Measurements from ENCODE around the gene DYNLL2. TPM values are rescaled to one million over a fixed set of nuclear protein-coding genes. Genes with fewer than 3 reads are reported as not detected.
"Not testable (repeated sequence)": the region's sequence is repeated elsewhere in the genome, so short reads cannot be mapped to it uniquely, and the experiment has no call there.

DYNLL2 gene
- total and polyA plus RNA-seq, 8 donors = 5.8 to 40.6 (median 21.2) TPM

GRCh38 chr17:58119491-58119890 lies 36.3 kb downstream of the DYNLL2 start:
- H3K9me3 ChIP-seq = no peaks in the 10 kb centered on the region
- no peak for DNase-seq
- peaks cover 0 to 35% (median 3%) of the 10 kb centered on the region in 3 donors for H3K27me3 ChIP-seq
- intact Hi-C loops (cut with DNase I; ENCODE audit: low total_unique reads) = loop anchor here (10.0 kb wide), 3 partner anchors 105 to 525 kb away; partner anchors contain the start of gene MRPS23
- H3K36me3 ChIP-seq = no peaks in the 10 kb centered on the region
- TF ChIP-seq POLR2A (IDR thresholded peaks at IDR 0.05) (no peak), POLR2AphosphoS5 (IDR thresholded peaks at IDR 0.05) (no peak), EP300 (IDR thresholded peaks at IDR 0.05) (no peak), CTCF (IDR thresholded peaks at IDR 0.05) (no peak)
- 59 to 67% (median 64%) methylated on average over 3 of the region's 3 CpGs for whole genome bisulfite sequencing, 5 donors
- no peaks in the 10 kb centered on the region for H3K4me1 ChIP-seq
- no peak overlapping the region for H3K4me3 ChIP-seq
- H3K27ac ChIP-seq = no peak overlapping the region

- Histone ChIP-seq H3K36me3 (no peaks in the 10 kb centered on the region), H3K4me1 (no peaks in the 10 kb centered on the region), H3K27ac (no peak overlapping the region), H3K4me3 (no peak overlapping the region), H3K27me3 (peaks cover 0 to 36% (median 3%) of the 10 kb centered on the region in 3 donors), H3K9me3 (no peaks in the 10 kb centered on the region)
- intact Hi-C loops (cut with DNase I; ENCODE audit: low total_unique reads) = no loop called here
- DNase-seq = peak; percentile 42 to 89
- TF ChIP-seq EP300 (IDR thresholded peaks at IDR 0.05) (no peak), POLR2A (IDR thresholded peaks at IDR 0.05) (no peak), POLR2AphosphoS5 (IDR thresholded peaks at IDR 0.05) (no peak), CTCF (IDR thresholded peaks at IDR 0.05) (no peak)
- 21 to 25% (median 21%) methylated on average over 7 of the region's 7 CpGs for whole genome bisulfite sequencing, 5 donors
These were observed 37.1 kb downstream of the DYNLL2 start for GRCh38 chr17:58120195-58120822.

- peak in 1 of 2 donors; percentile 40 for DNase-seq
- TF ChIP-seq POLR2A (IDR thresholded peaks at IDR 0.05) (no peak), POLR2AphosphoS5 (IDR thresholded peaks at IDR 0.05) (no peak), EP300 (IDR thresholded peaks at IDR 0.05) (no peak), CTCF (IDR thresholded peaks at IDR 0.05) (no peak)
These were observed 38.7 kb downstream of the DYNLL2 start for GRCh38 chr17:58121925-58122324.

GRCh38 chr17:58127846-58128245 lies 44.6 kb downstream of the DYNLL2 start:
- TF ChIP-seq CTCF (IDR thresholded peaks at IDR 0.05) = no peak
- no peak for TF ChIP-seq POLR2AphosphoS5 (IDR thresholded peaks at IDR 0.05)
- no peak for TF ChIP-seq POLR2A (IDR thresholded peaks at IDR 0.05)
- no peak for TF ChIP-seq EP300 (IDR thresholded peaks at IDR 0.05)
- Histone ChIP-seq H3K36me3 (no peaks in the 10 kb centered on the region), H3K4me3 (no peak overlapping the region), H3K4me1 (no peaks in the 10 kb centered on the region), H3K27ac (no peak overlapping the region), H3K27me3 (peaks cover 0 to 28% (median 3%) of the 10 kb centered on the region in 3 donors), H3K9me3 (no peaks in the 10 kb centered on the region)
- WGBS, 5 donors = 46 to 52% (median 50%) methylated on average over 1 of the region's 1 CpG
- DNase-seq = no peak
- intact Hi-C loops (cut with DNase I; ENCODE audit: low total_unique reads) = no loop called here

More at GRCh38 chr17:58121925-58122324, 38.7 kb downstream of the DYNLL2 start:
- H3K4me1 ChIP-seq = no peaks in the 10 kb centered on the region
- H3K27ac ChIP-seq = no peak overlapping the region
- peaks cover 0 to 22% (median 0%) of the 10 kb centered on the region in 3 donors for H3K27me3 ChIP-seq
- WGBS, 5 donors = 43 to 61% (median 51%) methylated on average over 4 to 5 of the region's 5 CpGs
- H3K36me3 ChIP-seq = no peaks in the 10 kb centered on the region
- intact Hi-C loops (cut with DNase I; ENCODE audit: low total_unique reads) = no loop called here
- H3K9me3 ChIP-seq = no peaks in the 10 kb centered on the region
- no peak overlapping the region for H3K4me3 ChIP-seq

- intact Hi-C loops (cut with DNase I; ENCODE audit: low total_unique reads); H3K27ac ChIP-seq; H3K4me3 ChIP-seq; H3K36me3 ChIP-seq; H3K4me1 ChIP-seq; DNase-seq: not testable (repeated sequence)
- H3K9me3 ChIP-seq = peaks cover 0 to 13% (median 7%) of the 10 kb centered on the region in 4 donors
- H3K27me3 ChIP-seq = peaks cover 0 to 56% (median 14%) of the 10 kb centered on the region in 3 donors
- whole genome bisulfite sequencing, 5 donors = 86 to 99% (median 97%) methylated on average over 5 of the region's 5 CpGs
These were observed 49.5 kb downstream of the DYNLL2 start for GRCh38 chr17:58132697-58133096.
